GM15510 (cell line): ENCODE measurements around the gene KIAA1755.

Experiments used
- POLR2A ChIP-seq: IDR thresholded peaks from 3 replicates; pipeline ENCODE4 v1.6.1; 2011; ENCODE audit warnings: borderline replicate concordance; ENCODE audit not compliant: insufficient read length; ENCODE audit errors: extremely low read depth

Gene KIAA1755

GRCh38 chr20:38260378-38261053, at the start of gene KIAA1755:
KIAA1755 (minus strand) TSS chr20:38260735; CDS start chr20:38260500, 235 bp downstream.
- no peak for TF ChIP-seq POLR2A

GRCh38 chr20:38308447-38308846, 47.9 kb upstream of the KIAA1755 start:
- TF ChIP-seq POLR2A: no peak

GRCh38 chr20:38308047-38308438, 47.5 kb upstream of the KIAA1755 start:
- no peak for TF ChIP-seq POLR2A

- TF ChIP-seq POLR2A: no peak
Measured at GRCh38 chr20:38307371-38308046, 47.0 kb upstream of the KIAA1755 start.

GRCh38 chr20:38306379-38306778, 45.8 kb upstream of the KIAA1755 start:
- TF ChIP-seq POLR2A: no peak

GRCh38 chr20:38305541-38305940, 45.0 kb upstream of the KIAA1755 start:
- no peak for TF ChIP-seq POLR2A

GRCh38 chr20:38304845-38305447, 44.4 kb upstream of the KIAA1755 start:
- TF ChIP-seq POLR2A: no peak

- TF ChIP-seq POLR2A: no peak
Measured at GRCh38 chr20:38303908-38304379, 43.4 kb upstream of the KIAA1755 start, which contains the start of gene BPI. BPI (plus strand) TSS chr20:38304156; CDS start chr20:38304224, 68 bp downstream.

GRCh38 chr20:38302786-38303185, 42.3 kb upstream of the KIAA1755 start:
- no peak for TF ChIP-seq POLR2A

GRCh38 chr20:38301309-38301708, 40.8 kb upstream of the KIAA1755 start:
- TF ChIP-seq POLR2A: no peak

- no peak for TF ChIP-seq POLR2A
Measured at GRCh38 chr20:38300438-38300837, 39.9 kb upstream of the KIAA1755 start.

GRCh38 chr20:38299963-38300362, 39.4 kb upstream of the KIAA1755 start:
- TF ChIP-seq POLR2A: no peak

- no peak for TF ChIP-seq POLR2A
Measured at GRCh38 chr20:38298768-38299288, 38.3 kb upstream of the KIAA1755 start.

GRCh38 chr20:38297916-38298674, 37.6 kb upstream of the KIAA1755 start:
- no peak for TF ChIP-seq POLR2A

- TF ChIP-seq POLR2A: no peak
Measured at GRCh38 chr20:38296433-38296832, 35.9 kb upstream of the KIAA1755 start.

- TF ChIP-seq POLR2A: no peak
Measured at GRCh38 chr20:38295811-38296210, 35.3 kb upstream of the KIAA1755 start.
